BE2C (cell line): ENCODE results near the gene PHLPP1.

Experiments used
- DNase-seq: peaks from one replicate; pipeline ENCODE4 v3.0.0-alpha.2; 2020
- H3K27me3 ChIP-seq: fragments of 250-450 bp; sonication (Bioruptor Pico); 2 replicates; pipeline ENCODE4 v1.5.1; 2020; ENCODE audit warnings: mild to moderate bottlenecking
- H3K36me3 ChIP-seq: fragments of 250-450 bp; sonication (Bioruptor Pico); 2 replicates; pipeline ENCODE4 v1.5.1; 2020; ENCODE audit warnings: mild to moderate bottlenecking
- H3K4me1 ChIP-seq: fragments of 250-450 bp; sonication (Bioruptor Pico); 2 replicates; pipeline ENCODE4 v1.5.1; 2020
- H3K4me3 ChIP-seq: 2 replicates; pipeline ENCODE4 v1.5.1; 2011; ENCODE audit warnings: low read depth, low read length
- H3K9me3 ChIP-seq: fragments of 250-450 bp; sonication (Bioruptor Pico); 2 replicates; pipeline ENCODE4 v1.5.1; 2020
- TF ChIP-seq, protein P1 (sequence below): IDR thresholded peaks from 2 replicates; pipeline ENCODE4 v1.5.1; 2012; ENCODE audit warnings: mild to moderate bottlenecking, low read depth, low read length

The PHLPP1 gene

DNA sequence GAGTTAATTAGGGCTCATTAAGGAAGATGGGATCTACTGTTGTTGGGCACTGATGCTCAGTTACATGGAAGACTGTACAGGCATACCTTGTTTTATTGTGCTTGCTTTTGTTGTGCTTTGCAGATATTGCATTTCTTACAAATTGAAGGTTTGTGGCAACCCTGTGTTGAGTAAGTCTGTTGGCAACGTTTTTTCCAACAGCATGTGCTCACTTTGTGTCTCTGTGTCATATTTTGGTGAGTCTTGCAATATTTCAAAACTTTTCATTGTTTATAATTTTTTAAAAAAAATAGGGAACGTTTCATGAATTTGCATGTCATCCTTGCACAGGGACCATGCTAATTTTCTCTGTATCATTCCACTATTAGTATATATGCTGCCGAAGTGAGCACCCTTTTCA lies 15.6 kb downstream of the PHLPP1 start:
- no peak for DNase-seq
- Histone ChIP-seq H3K9me3 (no peaks in the 10 kb centered on the region), H3K4me1 (no peaks in the 10 kb centered on the region), H3K27me3 (no peaks in the 10 kb centered on the region), H3K4me3 (no peak overlapping the region), H3K36me3 (no peaks in the 10 kb centered on the region)
- TF ChIP-seq, protein P1, sequence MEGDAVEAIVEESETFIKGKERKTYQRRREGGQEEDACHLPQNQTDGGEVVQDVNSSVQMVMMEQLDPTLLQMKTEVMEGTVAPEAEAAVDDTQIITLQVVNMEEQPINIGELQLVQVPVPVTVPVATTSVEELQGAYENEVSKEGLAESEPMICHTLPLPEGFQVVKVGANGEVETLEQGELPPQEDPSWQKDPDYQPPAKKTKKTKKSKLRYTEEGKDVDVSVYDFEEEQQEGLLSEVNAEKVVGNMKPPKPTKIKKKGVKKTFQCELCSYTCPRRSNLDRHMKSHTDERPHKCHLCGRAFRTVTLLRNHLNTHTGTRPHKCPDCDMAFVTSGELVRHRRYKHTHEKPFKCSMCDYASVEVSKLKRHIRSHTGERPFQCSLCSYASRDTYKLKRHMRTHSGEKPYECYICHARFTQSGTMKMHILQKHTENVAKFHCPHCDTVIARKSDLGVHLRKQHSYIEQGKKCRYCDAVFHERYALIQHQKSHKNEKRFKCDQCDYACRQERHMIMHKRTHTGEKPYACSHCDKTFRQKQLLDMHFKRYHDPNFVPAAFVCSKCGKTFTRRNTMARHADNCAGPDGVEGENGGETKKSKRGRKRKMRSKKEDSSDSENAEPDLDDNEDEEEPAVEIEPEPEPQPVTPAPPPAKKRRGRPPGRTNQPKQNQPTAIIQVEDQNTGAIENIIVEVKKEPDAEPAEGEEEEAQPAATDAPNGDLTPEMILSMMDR: no peak

- Histone ChIP-seq H3K4me3 (no peak overlapping the region), H3K27me3 (no peaks in the 10 kb centered on the region), H3K4me1 (no peaks in the 10 kb centered on the region), H3K9me3 (no peaks in the 10 kb centered on the region), H3K36me3 (no peaks in the 10 kb centered on the region)
- TF ChIP-seq, protein P1: no peak
- no peak for DNase-seq
These were observed 17.3 kb downstream of the PHLPP1 start for GRCh38 chr18:62732617-62733016.

DNA sequence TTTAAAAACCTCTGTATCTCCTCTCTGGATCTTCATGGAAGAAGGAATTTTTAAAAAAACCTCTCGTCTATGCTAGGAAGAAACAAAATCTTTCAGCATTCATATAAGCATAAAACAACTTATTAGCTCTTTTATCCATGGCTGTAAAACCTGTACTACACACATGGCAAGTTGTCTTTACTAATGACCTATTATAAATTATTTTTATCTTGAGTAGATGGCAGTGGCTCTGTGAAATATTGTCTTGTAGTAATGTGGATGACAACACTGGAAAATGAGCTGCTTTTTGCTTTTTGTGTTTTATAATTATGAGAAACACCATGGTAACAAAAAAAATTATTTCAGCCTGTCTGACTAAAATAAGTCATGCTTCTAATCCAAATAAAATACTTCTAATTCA lies 18.9 kb downstream of the PHLPP1 start:
- H3K36me3 ChIP-seq: no peaks in the 10 kb centered on the region
- no peaks in the 10 kb centered on the region for H3K27me3 ChIP-seq
- TF ChIP-seq, protein P1: no peak
- H3K4me1 ChIP-seq: no peaks in the 10 kb centered on the region
- H3K4me3 ChIP-seq: no peak overlapping the region
- no peak for DNase-seq
- no peaks in the 10 kb centered on the region for H3K9me3 ChIP-seq

- Histone ChIP-seq H3K36me3 (no peaks in the 10 kb centered on the region), H3K4me1 (no peaks in the 10 kb centered on the region), H3K4me3 (no peak overlapping the region), H3K27me3 (no peaks in the 10 kb centered on the region), H3K9me3 (no peaks in the 10 kb centered on the region)
- TF ChIP-seq, protein P1: no peak
- DNase-seq: no peak
These were observed 20.0 kb downstream of the PHLPP1 start for GRCh38 chr18:62735387-62735786.

DNA sequence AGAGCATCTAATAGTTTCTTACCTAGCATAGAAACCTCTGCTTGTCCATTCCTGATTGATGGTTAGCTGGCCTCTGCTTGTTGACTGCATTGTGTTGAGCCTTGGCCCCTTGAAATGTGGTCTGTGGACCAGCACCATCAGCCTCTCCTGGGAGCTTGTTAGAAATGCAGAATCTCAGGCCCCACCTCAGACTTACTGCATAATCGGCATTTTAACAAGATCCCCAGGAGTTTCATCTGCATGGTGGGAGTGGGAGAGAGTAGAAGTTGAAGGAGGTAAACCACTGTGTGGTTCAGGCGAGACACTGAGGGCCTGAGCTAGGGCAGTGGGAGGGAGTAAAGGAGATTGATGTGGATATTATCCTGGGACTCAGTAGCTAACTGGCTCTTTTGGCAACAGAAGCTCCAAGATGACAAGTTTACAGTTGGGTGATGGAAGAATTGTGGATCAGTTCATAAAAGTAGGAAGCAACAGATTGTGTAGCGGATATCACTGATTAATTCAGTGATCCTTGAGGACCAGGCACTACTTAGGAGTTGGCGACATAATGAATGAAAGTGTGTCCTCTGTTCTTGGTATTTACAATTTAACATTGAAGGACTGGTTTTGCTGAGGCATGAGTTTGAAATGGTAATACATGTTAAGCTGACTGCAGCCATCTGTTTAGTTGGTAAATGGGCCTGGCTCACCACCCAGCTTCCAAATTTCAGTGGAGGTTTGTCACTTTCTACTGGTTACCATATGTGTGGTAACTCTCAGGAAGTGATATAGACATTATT lies 20.9 kb downstream of the PHLPP1 start:
- Histone ChIP-seq H3K27me3 (no peaks in the 10 kb centered on the region), H3K4me3 (no peak overlapping the region), H3K4me1 (no peaks in the 10 kb centered on the region), H3K9me3 (no peaks in the 10 kb centered on the region), H3K36me3 (no peaks in the 10 kb centered on the region)
- TF ChIP-seq, protein P1: no peak
- DNase-seq: no peak

- no peak overlapping the region for H3K4me3 ChIP-seq
These were observed 22.0 kb downstream of the PHLPP1 start for GRCh38 chr18:62737241-62737873.

More at GRCh38 chr18:62737241-62737873, 22.0 kb downstream of the PHLPP1 start:
- no peaks in the 10 kb centered on the region for H3K9me3 ChIP-seq
- no peaks in the 10 kb centered on the region for H3K36me3 ChIP-seq
- no peak for DNase-seq
- H3K27me3 ChIP-seq: no peaks in the 10 kb centered on the region
- TF ChIP-seq, protein P1: no peak
- H3K4me1 ChIP-seq: no peaks in the 10 kb centered on the region
